Measurements from ENCODE around the gene MEGF11.

DNA sequence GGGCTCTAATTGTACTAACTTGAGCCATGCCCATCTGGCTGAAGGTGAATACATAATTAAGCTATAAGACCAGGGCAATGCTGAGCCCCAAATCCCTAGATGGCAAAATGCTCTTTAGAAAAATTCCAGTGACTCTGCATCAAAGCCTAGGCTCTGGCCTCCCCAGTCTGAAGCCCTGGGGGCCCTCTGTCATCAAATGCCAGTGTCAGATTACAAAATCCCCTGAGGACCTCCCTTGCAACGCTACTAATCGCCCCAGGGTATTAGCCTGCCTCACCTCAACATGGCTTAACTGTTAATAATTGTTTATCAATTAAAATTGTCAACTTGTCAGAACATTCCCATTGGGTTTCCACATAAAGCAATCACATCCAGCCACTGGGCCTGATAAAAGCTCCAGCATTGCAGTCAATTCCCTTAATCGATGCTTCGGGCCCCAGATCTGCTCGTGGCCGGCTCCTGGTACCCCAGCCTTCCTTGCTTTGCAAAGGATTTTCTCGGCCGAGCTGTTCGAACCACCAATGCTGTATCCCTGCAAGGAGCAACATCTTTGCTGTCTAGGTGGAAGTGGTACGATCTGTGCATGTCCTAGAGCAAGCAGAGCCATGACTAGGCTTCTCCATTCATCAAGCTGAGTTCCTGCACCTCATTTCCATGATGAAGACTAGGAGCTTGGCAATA is 151.7 kb downstream of the MEGF11 start:
- no peak for TF ChIP-seq POLR2A (IDR thresholded peaks at IDR 0.05)
- TF ChIP-seq, protein P1, sequence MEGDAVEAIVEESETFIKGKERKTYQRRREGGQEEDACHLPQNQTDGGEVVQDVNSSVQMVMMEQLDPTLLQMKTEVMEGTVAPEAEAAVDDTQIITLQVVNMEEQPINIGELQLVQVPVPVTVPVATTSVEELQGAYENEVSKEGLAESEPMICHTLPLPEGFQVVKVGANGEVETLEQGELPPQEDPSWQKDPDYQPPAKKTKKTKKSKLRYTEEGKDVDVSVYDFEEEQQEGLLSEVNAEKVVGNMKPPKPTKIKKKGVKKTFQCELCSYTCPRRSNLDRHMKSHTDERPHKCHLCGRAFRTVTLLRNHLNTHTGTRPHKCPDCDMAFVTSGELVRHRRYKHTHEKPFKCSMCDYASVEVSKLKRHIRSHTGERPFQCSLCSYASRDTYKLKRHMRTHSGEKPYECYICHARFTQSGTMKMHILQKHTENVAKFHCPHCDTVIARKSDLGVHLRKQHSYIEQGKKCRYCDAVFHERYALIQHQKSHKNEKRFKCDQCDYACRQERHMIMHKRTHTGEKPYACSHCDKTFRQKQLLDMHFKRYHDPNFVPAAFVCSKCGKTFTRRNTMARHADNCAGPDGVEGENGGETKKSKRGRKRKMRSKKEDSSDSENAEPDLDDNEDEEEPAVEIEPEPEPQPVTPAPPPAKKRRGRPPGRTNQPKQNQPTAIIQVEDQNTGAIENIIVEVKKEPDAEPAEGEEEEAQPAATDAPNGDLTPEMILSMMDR (IDR thresholded peaks at IDR 0.05): no peak
